H9 (cell line): Measurements from ENCODE around the gene CLEC20A. TPM values are rescaled to one million over a fixed set of nuclear protein-coding genes. Genes with fewer than 3 reads are reported as not detected.

Experiments used
- DNase-seq: peaks from one replicate; pipeline ENCODE4 v3.0.0-alpha.2; 2017
- H2AFZ ChIP-seq: one replicate; pipeline ENCODE4 v1.6.1; 2013; ENCODE audit warnings: mild to moderate bottlenecking, low read length, control low read depth, moderate library complexity
- H2AK5ac ChIP-seq: 2 replicates; pipeline ENCODE4 v1.6.1; 2013; ENCODE audit warnings: low read length, control low read depth, mixed read lengths; ENCODE audit not compliant: insufficient read length
- H2BK120ac ChIP-seq: one replicate; pipeline ENCODE4 v1.6.1; 2013; ENCODE audit warnings: low read depth, mild to moderate bottlenecking, low read length, control low read depth, inconsistent platforms; ENCODE audit not compliant: poor library complexity, severe bottlenecking
- H2BK12ac ChIP-seq: 2 replicates; pipeline ENCODE4 v1.6.1; 2013; ENCODE audit warnings: low read length, control low read depth, mixed read lengths, low read depth; ENCODE audit not compliant: insufficient read length
- H2BK15ac ChIP-seq: 2 replicates; pipeline ENCODE4 v1.6.1; 2013; ENCODE audit warnings: low read depth, low read length, control low read depth
- H2BK20ac ChIP-seq: one replicate; pipeline ENCODE4 v1.6.1; 2013; ENCODE audit warnings: low read depth, mild to moderate bottlenecking, low read length, control low read depth, inconsistent platforms; ENCODE audit not compliant: poor library complexity, severe bottlenecking
- H2BK5ac ChIP-seq: 2 replicates; pipeline ENCODE4 v1.6.1; 2013; ENCODE audit warnings: low read length, control low read depth, mixed read lengths; ENCODE audit not compliant: insufficient read length
- H3K14ac ChIP-seq: 2 replicates; pipeline ENCODE4 v1.6.1; 2013; ENCODE audit warnings: low read length, control low read depth; ENCODE audit not compliant: insufficient read depth
- H3K18ac ChIP-seq: 2 replicates; pipeline ENCODE4 v1.6.1; 2013; ENCODE audit warnings: low read depth, mild to moderate bottlenecking, mixed read lengths, low read length, control low read depth; ENCODE audit not compliant: insufficient read length
- H3K23ac ChIP-seq: 2 replicates; pipeline ENCODE4 v1.6.1; 2013; ENCODE audit warnings: low read length, control low read depth, mixed read lengths, low read depth; ENCODE audit not compliant: insufficient read length
- H3K23me2 ChIP-seq: 2 replicates; pipeline ENCODE4 v1.6.1; 2013; ENCODE audit warnings: low read depth, mild to moderate bottlenecking, mixed read lengths, low read length, control low read depth; ENCODE audit not compliant: insufficient read length, poor library complexity, severe bottlenecking
- H3K27ac ChIP-seq: 2 replicates; pipeline ENCODE4 v1.5.1; 2013; ENCODE audit warnings: low read length, control low read depth, mixed read lengths, low read depth; ENCODE audit not compliant: insufficient read length
- H3K27me3 ChIP-seq: 2 replicates; pipeline ENCODE4 v1.6.1; 2013; ENCODE audit warnings: low read length, control low read depth, inconsistent platforms; ENCODE audit not compliant: insufficient read depth
- H3K4ac ChIP-seq: 2 replicates; pipeline ENCODE4 v1.6.1; 2013; ENCODE audit warnings: low read depth, mild to moderate bottlenecking, control low read depth, inconsistent platforms, low read length, moderate library complexity
- H3K4me1 ChIP-seq: 2 replicates; pipeline ENCODE4 v1.6.1; 2013; ENCODE audit warnings: low read length, control low read depth, inconsistent platforms; ENCODE audit not compliant: insufficient read depth
- H3K4me2 ChIP-seq: 2 replicates; pipeline ENCODE4 v1.6.1; 2013; ENCODE audit warnings: low read length, control low read depth, mixed read lengths; ENCODE audit not compliant: insufficient read length, insufficient read depth
- H3K56ac ChIP-seq: 2 replicates; pipeline ENCODE4 v1.6.1; 2013; ENCODE audit warnings: low read depth, mild to moderate bottlenecking, mixed read lengths, low read length, control low read depth; ENCODE audit not compliant: insufficient read length
- H3K79me1 ChIP-seq: 2 replicates; pipeline ENCODE4 v1.6.1; 2013; ENCODE audit warnings: low read depth, mild to moderate bottlenecking, moderate library complexity, low read length, control low read depth, inconsistent platforms; ENCODE audit not compliant: insufficient read depth, poor library complexity, severe bottlenecking
- H3K79me2 ChIP-seq: 2 replicates; pipeline ENCODE4 v1.6.1; 2013; ENCODE audit warnings: low read length, control low read depth, inconsistent platforms; ENCODE audit not compliant: insufficient read depth
- H3K9ac ChIP-seq: 2 replicates; pipeline ENCODE4 v1.6.1; 2013; ENCODE audit warnings: low read length, control low read depth, mixed read lengths; ENCODE audit not compliant: insufficient read length; ENCODE audit errors: extremely low read depth
- H3K9me3 ChIP-seq: one replicate; pipeline ENCODE4 v1.6.1; 2013; ENCODE audit warnings: low read depth, low read length, inconsistent platforms; ENCODE audit not compliant: control insufficient read depth
- H3T11ph ChIP-seq: one replicate; pipeline ENCODE4 v1.6.1; 2013; ENCODE audit warnings: mild to moderate bottlenecking, low read length, control low read depth, inconsistent platforms
- H4K20me1 ChIP-seq: one replicate; pipeline ENCODE4 v1.6.1; 2013; ENCODE audit not compliant: control insufficient read depth, insufficient read length, insufficient read depth
- H4K5ac ChIP-seq: 2 replicates; pipeline ENCODE4 v1.6.1; 2013; ENCODE audit warnings: low read depth, mild to moderate bottlenecking, mixed read lengths, low read length, control low read depth; ENCODE audit not compliant: insufficient read length
- H4K8ac ChIP-seq: replicated peaks from 2 replicates; pipeline ENCODE4 v1.6.1; 2013; ENCODE audit warnings: low read length, control low read depth, mixed read lengths, low read depth; ENCODE audit not compliant: insufficient read length
- H4K91ac ChIP-seq: 2 replicates; pipeline ENCODE4 v1.6.1; 2013; ENCODE audit warnings: low read depth, mild to moderate bottlenecking, moderate library complexity, mixed read lengths, low read length, control low read depth; ENCODE audit not compliant: insufficient read length
- H3K27ac Mint-ChIP-seq, 3 experiments: 2 replicates in 2 of 3; 3 replicates in 1 of 3; pipeline ENCODE4 v1.8.0; 2020 to 2021; ENCODE audit warnings: mixed read lengths in 3 of 3, mild to moderate bottlenecking in 1 of 3, moderate library complexity in 1 of 3
- H3K27me3 Mint-ChIP-seq: 2 replicates; pipeline ENCODE4 v1.8.0; 2021; ENCODE audit warnings: low read depth, mild to moderate bottlenecking, moderate library complexity, mixed read lengths
- H3K36me3 Mint-ChIP-seq, 3 experiments: 2 replicates in 2 of 3; 3 replicates in 1 of 3; pipeline ENCODE4 v1.8.0; 2020 to 2021; ENCODE audit warnings: low read depth in 3 of 3, mixed read lengths in 3 of 3; ENCODE audit not compliant: insufficient read depth in 1 of 3
- H3K4me1 Mint-ChIP-seq, 2 experiments: 2 replicates each; pipeline ENCODE4 v1.8.0; 2020; ENCODE audit warnings: mixed read lengths in 2 of 2
- H3K4me3 Mint-ChIP-seq, 2 experiments: 2 replicates in 1 of 2; 3 replicates in 1 of 2; pipeline ENCODE4 v1.8.0; 2020 to 2021; ENCODE audit warnings: mild to moderate bottlenecking in 2 of 2, mixed read lengths in 2 of 2, moderate library complexity in 1 of 2
- H3K9me3 Mint-ChIP-seq, 2 experiments: 2 replicates in 1 of 2; 3 replicates in 1 of 2; pipeline ENCODE4 v1.8.0; 2020; ENCODE audit warnings: mild to moderate bottlenecking in 2 of 2, mixed read lengths in 2 of 2, moderate library complexity in 1 of 2
- WGBS: extraction: QIAGEN DNeasy Blood & Tissue Kit; methylation state at CpG from one replicate; pipeline ENCODE4 v1.1.7; 2013; ENCODE audit warnings: missing lambda C conversion rate, low lambda C conversion rate, mixed read lengths; ENCODE audit not compliant: insufficient read length; ENCODE audit errors: extremely low coverage; 5-methylcytosine and 5-hydroxymethylcytosine counted together
- total RNA-seq: library from RNA; stranded (reverse); gene quantifications from 2 replicates; pipeline ENCODE4 v1.2.1, GENCODE V29; 2021
- TF ChIP-seq, protein P1 (sequence below): fragments of 200-600 bp; sonication (generic); conservative IDR thresholded peaks from 3 replicates; pipeline ENCODE4 v1.8.0; 2021; ENCODE audit warnings: antibody characterized with exemption, mild to moderate bottlenecking

The CLEC20A gene
- total RNA-seq, 1 experiment from 2014 or later, result not detected

DNA sequence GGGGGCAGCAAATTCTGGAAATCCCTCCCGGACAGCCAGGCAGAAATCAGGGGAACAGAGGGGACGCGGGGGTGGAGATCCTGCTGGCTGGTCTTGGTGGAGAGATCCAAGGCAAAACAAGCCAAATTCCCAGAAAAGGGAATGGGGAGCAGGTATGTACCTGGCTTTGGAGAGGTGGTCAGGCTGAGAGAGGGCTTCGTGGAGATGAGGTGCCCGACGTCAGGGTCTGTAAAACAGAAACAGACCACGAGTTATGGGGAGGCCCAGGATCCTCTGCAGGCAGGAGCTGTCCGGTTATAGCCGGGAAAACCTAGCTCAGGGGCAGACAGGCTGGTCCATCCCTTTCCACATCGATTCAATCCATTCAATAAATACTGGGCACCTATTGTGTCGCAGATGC, 4.4 kb downstream of the CLEC20A start:
- Histone ChIP-seq H3K27me3 (no peaks in the 10 kb centered on the region), H3T11ph (no peak overlapping the region), H3K9ac (no peak overlapping the region), H2AFZ (no peak overlapping the region), H3K18ac (no peak overlapping the region), H2BK5ac (no peak overlapping the region), H4K91ac (no peak overlapping the region), H3K14ac (no peak overlapping the region), H3K4ac (no peak overlapping the region), H3K79me2 (no peaks in the 10 kb centered on the region), H4K8ac (no peak overlapping the region), H3K23ac (no peak overlapping the region), H2BK20ac (no peak overlapping the region), H3K4me2 (no peak overlapping the region), H3K56ac (no peak overlapping the region), H4K20me1 (no peaks in the 10 kb centered on the region), H3K79me1 (no peaks in the 10 kb centered on the region), H4K5ac (no peak overlapping the region), H3K4me1 (no peaks in the 10 kb centered on the region; the same call in 1 of the 2 replicates), H3K9me3 (no peaks in the 10 kb centered on the region), H3K27ac (no peak overlapping the region), H3K23me2 (no peaks in the 10 kb centered on the region), H2BK12ac (no peak overlapping the region), H2BK15ac (no peak overlapping the region), H2AK5ac (no peak overlapping the region), H2BK120ac (no peak overlapping the region)
- DNase-seq, result no peak
- H3K27ac Mint-ChIP-seq, result no peak overlapping the region; a peak in 2 of 7 replicates
- TF ChIP-seq, protein P1, sequence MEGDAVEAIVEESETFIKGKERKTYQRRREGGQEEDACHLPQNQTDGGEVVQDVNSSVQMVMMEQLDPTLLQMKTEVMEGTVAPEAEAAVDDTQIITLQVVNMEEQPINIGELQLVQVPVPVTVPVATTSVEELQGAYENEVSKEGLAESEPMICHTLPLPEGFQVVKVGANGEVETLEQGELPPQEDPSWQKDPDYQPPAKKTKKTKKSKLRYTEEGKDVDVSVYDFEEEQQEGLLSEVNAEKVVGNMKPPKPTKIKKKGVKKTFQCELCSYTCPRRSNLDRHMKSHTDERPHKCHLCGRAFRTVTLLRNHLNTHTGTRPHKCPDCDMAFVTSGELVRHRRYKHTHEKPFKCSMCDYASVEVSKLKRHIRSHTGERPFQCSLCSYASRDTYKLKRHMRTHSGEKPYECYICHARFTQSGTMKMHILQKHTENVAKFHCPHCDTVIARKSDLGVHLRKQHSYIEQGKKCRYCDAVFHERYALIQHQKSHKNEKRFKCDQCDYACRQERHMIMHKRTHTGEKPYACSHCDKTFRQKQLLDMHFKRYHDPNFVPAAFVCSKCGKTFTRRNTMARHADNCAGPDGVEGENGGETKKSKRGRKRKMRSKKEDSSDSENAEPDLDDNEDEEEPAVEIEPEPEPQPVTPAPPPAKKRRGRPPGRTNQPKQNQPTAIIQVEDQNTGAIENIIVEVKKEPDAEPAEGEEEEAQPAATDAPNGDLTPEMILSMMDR, result no peak
- no peaks in the 10 kb centered on the region for H3K9me3 Mint-ChIP-seq
- no peak overlapping the region for H3K4me3 Mint-ChIP-seq
- no peaks in the 10 kb centered on the region for H3K36me3 Mint-ChIP-seq
- H3K4me1 Mint-ChIP-seq, result peaks cover 7 to 13% of the 10 kb centered on the region in 2 experiments
- no CpG with 5 or more reads among the region's 11 CpGs for whole genome bisulfite sequencing
- peaks cover 6% of the 10 kb centered on the region for H3K27me3 Mint-ChIP-seq
